ENCODE results near the gene DDX47.

- no peak for TF ChIP-seq CTCF (IDR thresholded peaks at IDR 0.05; ENCODE audit: insufficient read depth, low read length, poor library complexity, severe bottlenecking)
- no peak for TF ChIP-seq EZH2phosphoT487 (conservative IDR thresholded peaks at IDR 0.05; ENCODE audit: low read length)
Measured at GRCh38 chr12:12791756-12792369, 21.3 kb upstream of the DDX47 start.

All from SU-DHL-6 (cell line).